HFF-Myc (cell line): ENCODE results near the gene SCAP.

ENCODE experiments used
- DNase-seq: peaks from one replicate; pipeline ENCODE4 v3.0.0-alpha.2; 2011; ENCODE audit warnings: low read depth; ENCODE audit errors: extremely low read depth
- H3K4me3 ChIP-seq: replicated peaks from 2 replicates; pipeline ENCODE4 v1.5.1; 2011; ENCODE audit warnings: low read depth, mild to moderate bottlenecking, control low read depth, low read length
- TF ChIP-seq, protein P1 (sequence below): IDR thresholded peaks from 2 replicates; pipeline ENCODE4 v1.5.1; 2012; ENCODE audit warnings: mild to moderate bottlenecking, low read depth, low read length, control low read depth; ENCODE audit errors: missing control alignments

SCAP gene

DNA sequence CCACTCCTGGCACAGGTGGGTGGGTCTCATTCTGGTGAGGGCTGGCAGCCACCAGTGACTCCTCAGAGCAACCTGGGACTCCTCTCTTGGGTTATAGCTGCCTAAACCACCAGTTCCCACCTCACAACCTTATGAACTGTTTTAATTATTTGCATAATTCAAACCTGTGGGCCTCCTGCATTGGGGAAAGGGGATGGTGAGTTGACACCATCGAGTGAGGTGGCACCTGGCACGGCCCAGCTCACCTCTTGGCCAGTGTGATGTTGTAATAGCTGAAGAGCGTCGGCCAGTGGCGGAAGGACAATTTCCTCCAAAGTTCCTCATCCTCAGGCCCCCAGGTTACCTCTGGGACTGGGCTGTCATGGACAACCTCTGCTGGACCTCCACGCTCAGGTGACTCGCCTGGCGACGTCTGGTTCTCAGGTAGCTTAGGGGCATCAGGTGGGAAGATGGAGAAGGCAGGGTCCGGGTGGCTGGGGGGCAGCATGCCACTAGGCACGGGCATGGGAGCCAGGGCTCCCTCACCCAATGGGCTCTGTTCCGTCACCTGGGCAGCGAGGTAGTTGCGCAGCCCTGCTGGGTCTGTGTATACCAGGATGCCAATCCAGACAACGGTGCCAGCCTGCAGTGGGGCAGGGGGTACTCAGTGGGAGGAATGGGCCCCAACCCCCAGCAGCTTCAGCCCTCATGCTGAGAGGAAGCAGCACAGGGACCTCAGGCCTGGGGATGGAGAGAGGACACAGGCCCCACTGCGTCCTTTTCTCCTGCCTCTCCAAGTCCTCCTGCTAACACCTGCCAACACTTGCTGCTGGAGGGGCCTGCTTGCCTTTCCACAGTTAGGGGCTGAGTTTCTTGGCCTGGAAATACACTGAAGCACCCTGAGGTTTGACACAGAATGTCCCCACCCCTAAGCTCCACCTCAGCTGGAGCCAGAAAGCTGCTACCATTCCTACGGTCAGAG is 56.4 kb downstream of the SCAP start:
- TF ChIP-seq, protein P1, sequence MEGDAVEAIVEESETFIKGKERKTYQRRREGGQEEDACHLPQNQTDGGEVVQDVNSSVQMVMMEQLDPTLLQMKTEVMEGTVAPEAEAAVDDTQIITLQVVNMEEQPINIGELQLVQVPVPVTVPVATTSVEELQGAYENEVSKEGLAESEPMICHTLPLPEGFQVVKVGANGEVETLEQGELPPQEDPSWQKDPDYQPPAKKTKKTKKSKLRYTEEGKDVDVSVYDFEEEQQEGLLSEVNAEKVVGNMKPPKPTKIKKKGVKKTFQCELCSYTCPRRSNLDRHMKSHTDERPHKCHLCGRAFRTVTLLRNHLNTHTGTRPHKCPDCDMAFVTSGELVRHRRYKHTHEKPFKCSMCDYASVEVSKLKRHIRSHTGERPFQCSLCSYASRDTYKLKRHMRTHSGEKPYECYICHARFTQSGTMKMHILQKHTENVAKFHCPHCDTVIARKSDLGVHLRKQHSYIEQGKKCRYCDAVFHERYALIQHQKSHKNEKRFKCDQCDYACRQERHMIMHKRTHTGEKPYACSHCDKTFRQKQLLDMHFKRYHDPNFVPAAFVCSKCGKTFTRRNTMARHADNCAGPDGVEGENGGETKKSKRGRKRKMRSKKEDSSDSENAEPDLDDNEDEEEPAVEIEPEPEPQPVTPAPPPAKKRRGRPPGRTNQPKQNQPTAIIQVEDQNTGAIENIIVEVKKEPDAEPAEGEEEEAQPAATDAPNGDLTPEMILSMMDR, result no peak
- DNase-seq, result no peak
- no peak overlapping the region for H3K4me3 ChIP-seq

DNA sequence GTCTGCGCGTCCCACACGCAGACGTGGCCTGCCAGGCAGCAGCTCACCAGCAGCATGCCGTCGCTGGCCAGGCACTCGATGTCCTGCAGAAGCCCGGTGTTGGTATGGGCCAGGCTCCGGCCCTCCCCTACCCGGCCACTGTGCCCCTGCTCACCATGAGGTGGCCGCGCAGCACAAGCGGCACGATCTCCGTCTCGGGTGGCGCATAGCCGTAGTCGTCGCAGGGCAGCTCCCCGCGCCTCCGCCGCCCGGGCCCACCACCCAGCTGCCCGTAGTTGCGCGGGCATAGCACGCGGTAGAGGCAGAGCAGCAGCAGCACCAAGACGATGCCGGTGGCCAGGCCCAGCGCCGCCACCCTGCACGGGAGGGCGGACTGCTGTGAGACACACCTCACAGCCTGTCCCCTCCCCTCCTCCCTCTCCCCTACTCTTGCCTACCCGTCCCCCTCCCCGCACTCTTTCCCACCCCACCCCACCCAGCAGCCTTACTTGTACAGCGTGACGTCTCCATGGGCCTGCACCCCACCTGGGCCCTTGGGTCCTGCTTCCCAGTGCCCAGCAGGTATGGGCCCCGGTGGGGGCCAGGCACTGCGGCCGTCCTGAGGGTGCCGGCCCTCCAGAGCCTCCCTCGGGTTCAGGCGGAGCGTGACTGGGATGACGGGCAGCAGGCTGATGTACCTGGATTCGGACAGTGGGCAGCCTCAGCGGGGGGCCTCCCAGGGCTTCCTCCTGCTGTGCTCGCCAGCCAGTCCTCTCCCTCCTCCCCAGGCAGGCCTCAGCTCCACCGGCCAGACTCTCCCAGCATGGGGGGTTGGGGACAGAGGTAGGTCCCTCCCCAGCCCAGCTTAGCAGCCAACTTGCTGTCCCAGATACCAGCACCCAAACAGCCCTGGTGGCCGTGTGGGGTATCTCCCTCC is 57.3 kb downstream of the SCAP start:
- DNase-seq, result no peak
- TF ChIP-seq, protein P1, result no peak
- H3K4me3 ChIP-seq, result no peak overlapping the region

DNA sequence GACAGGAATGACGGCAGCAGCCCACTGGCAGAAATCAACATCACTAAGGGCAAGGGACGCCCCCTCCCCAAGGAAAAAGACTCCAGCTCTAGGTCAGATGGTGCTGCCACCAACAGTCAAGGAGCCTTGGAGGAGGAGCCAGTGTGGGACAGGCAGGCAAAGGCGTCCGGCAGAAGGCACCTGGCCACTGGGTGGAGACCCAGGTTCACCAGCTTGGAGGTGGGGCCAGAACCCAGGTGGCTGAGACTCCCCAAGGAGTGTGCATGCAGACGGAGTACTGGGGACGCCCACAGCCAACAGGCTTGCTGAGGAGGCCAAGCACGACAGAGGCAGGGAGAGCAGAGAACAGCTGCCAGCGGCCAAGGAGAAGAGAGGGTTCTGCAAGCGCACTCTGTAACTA is 59.7 kb downstream of the SCAP start:
- DNase-seq, result no peak
- no peak overlapping the region for H3K4me3 ChIP-seq
- TF ChIP-seq, protein P1, result no peak

DNA sequence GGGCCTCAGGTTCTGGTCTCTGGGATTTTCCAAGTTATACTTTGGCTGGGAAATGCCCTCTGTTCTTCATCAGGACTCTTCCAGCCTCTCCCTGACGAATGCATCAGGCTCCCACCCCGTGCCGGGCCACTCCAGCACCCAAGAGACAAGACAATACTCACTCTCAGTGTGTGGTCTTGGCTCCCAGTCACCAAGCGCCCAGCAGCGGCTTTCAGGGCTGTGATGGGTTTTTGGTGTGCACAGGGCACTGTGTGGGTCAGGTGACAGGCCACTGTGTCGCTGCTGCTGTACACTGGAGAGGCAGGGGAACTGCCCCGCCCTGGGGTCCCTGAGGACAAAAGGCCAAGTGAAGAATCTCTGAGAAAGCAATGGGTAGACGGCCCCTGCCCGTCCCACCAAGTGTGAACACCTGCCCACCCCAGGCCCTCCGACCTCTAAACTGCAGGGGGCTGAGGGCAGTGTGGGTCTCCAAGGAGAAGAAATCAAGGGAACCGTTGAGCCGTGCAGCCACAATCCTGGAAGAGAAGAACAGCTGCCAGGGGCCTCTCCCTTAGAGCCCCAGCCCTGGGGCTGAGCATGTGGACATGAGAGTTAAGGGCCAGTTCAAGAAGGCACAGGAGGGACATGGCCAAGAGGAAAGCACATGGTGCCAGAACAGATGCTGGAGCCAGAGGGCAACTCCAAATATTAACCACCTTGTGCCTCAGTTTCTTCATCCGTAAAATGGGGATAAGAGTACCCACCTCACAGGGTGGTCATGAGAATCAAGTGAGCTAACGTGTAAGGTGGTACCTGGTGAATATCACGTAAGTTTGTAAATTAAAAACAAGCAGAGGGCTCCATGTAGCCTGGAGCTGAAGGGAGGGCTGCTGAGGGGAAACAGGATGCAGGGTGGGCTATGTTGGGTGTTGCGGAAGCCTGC is 60.8 kb downstream of the SCAP start:
- DNase-seq, result no peak
- TF ChIP-seq, protein P1, result no peak
- no peak overlapping the region for H3K4me3 ChIP-seq

DNA sequence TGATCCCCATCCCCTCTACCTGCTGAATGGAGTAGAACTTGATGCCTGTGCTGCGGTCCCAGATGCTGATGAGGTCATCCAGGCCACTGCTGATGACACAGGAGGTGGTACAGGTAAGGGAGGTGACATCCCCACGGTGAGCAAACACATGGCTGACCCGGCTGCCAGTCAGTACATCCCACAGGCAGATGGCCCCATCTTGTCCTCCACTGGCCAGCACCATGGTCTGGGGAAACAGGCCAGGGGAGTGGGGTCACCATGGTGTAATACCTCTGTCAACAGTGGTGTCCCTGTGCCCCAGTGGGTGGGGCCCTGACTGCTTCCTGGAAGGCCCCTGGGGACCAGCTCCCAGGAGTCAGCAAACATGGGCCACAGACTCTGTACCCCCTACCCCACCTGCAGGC is 61.6 kb downstream of the SCAP start:
- DNase-seq, result no peak
- TF ChIP-seq, protein P1, result no peak
- no peak overlapping the region for H3K4me3 ChIP-seq

DNA sequence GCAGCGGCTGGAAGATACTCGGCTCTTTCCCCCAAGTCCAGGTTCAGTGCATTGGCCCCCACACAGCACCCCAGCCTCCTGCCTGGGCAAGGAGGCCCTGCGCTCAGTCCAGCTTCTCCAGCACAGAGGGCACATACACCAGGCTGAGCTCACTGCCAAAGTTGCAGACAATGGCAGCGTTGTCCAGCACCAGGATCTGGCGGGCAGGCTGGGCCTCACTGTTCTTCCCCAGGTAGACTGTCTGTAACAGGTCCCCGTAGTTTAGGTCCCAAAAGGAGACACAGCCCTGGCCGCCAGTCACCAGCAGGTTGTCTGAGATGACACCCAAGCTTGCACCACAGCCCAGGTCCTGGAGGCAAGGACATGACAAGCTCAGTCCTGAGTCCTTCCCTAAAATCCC is 62.0 kb downstream of the SCAP start:
- TF ChIP-seq, protein P1, result no peak
- DNase-seq, result no peak
- H3K4me3 ChIP-seq, result no peak overlapping the region
